Stimulated activated CD4-positive, alpha-beta T cell treated with anti-CD3 and anti-CD28 coated beads, Interleukin-1b, Interleukin-23, amount 100 ng/mL, for 1 hour (primary cell): ENCODE results near the gene SLC35F3.
"Not testable (repeated sequence)": the region's sequence is repeated elsewhere in the genome, so short reads cannot be mapped to it uniquely, and the experiment has no call there.

Source experiments
- DNase-seq, 2 donors: peaks; one replicate each; pipeline ENCODE4 v3.0.0-alpha.2; 2020; ENCODE audit warnings: low read depth in 2 of 2

SLC35F3 gene

GRCh38 chr1:234103198-234103597 is 198.7 kb downstream of the SLC35F3 start:
- no peak for DNase-seq

- no peak for DNase-seq
These were observed 201.6 kb downstream of the SLC35F3 start for GRCh38 chr1:234106032-234106431.

GRCh38 chr1:234107416-234108021 is 203.0 kb downstream of the SLC35F3 start:
- no peak for DNase-seq

- no peak for DNase-seq
These were observed 204.4 kb downstream of the SLC35F3 start for GRCh38 chr1:234108921-234109320.

GRCh38 chr1:234109840-234110239 is 205.4 kb downstream of the SLC35F3 start:
- no peak for DNase-seq

GRCh38 chr1:234111458-234112142 is 207.1 kb downstream of the SLC35F3 start:
- no peak for DNase-seq

- no peak for DNase-seq
These were observed 210.3 kb downstream of the SLC35F3 start for GRCh38 chr1:234114648-234115307.

- DNase-seq = no peak
These were observed 214.4 kb downstream of the SLC35F3 start for GRCh38 chr1:234118911-234119310.

GRCh38 chr1:234119431-234119830 is 215.0 kb downstream of the SLC35F3 start:
- no peak for DNase-seq

- no peak for DNase-seq
These were observed 216.0 kb downstream of the SLC35F3 start for GRCh38 chr1:234120327-234120944.

- not testable (repeated sequence) for DNase-seq
These were observed 217.2 kb downstream of the SLC35F3 start for GRCh38 chr1:234121659-234122058.

- DNase-seq = not testable (repeated sequence)
These were observed 218.1 kb downstream of the SLC35F3 start for GRCh38 chr1:234122571-234122970.

- no peak for DNase-seq
These were observed 219.4 kb downstream of the SLC35F3 start for GRCh38 chr1:234123867-234124266.

- DNase-seq = no peak
These were observed 220.8 kb downstream of the SLC35F3 start for GRCh38 chr1:234125283-234125682.

- no peak for DNase-seq
These were observed 221.2 kb downstream of the SLC35F3 start for GRCh38 chr1:234125714-234126113.

- no peak for DNase-seq
These were observed 222.7 kb downstream of the SLC35F3 start for GRCh38 chr1:234127026-234127671.

- DNase-seq = no peak
These were observed 228.3 kb downstream of the SLC35F3 start for GRCh38 chr1:234132795-234133194.

- no peak for DNase-seq
These were observed 230.4 kb downstream of the SLC35F3 start for GRCh38 chr1:234134878-234135277.

GRCh38 chr1:234135501-234135900 is 231.0 kb downstream of the SLC35F3 start:
- DNase-seq = no peak

GRCh38 chr1:234136073-234136472 is 231.6 kb downstream of the SLC35F3 start:
- DNase-seq = no peak

GRCh38 chr1:234139966-234140365 is 235.5 kb downstream of the SLC35F3 start:
- DNase-seq = no peak

- DNase-seq = no peak
These were observed 235.9 kb downstream of the SLC35F3 start for GRCh38 chr1:234140388-234140787.
